HepG2 (cell line): ENCODE data around the gene RETREG2. TPM values are rescaled to one million over a fixed set of nuclear protein-coding genes. Genes with fewer than 3 reads are reported as not detected.

Source experiments
- ATF1 ChIP-seq: IDR thresholded peaks from 2 replicates; pipeline ENCODE4 v1.6.1; 2016; ENCODE audit warnings: mild to moderate bottlenecking, control low read depth
- HNF1B ChIP-seq: sonication (generic); formaldehyde crosslinking; IDR thresholded peaks from 2 replicates; pipeline ENCODE4 v1.5.1; 2020; ENCODE audit warnings: mild to moderate bottlenecking, moderate library complexity, missing genetic modification reagents
- ISX ChIP-seq: sonication (generic); formaldehyde crosslinking; conservative IDR thresholded peaks from 2 replicates; pipeline ENCODE4 v1.5.0; 2020; ENCODE audit warnings: missing genetic modification reagents
- KDM5A ChIP-seq: fragments of 200-600 bp; sonication (generic); IDR thresholded peaks from 2 replicates; pipeline ENCODE4 v1.7.0; 2018; ENCODE audit warnings: antibody characterized with exemption, mild to moderate bottlenecking, low read length, borderline replicate concordance
- KIAA2018 ChIP-seq: sonication (generic); formaldehyde crosslinking; IDR thresholded peaks from 2 replicates; pipeline ENCODE4 v1.5.0; 2020; ENCODE audit warnings: mild to moderate bottlenecking, missing genetic modification reagents, borderline replicate concordance
- NFIC ChIP-seq: IDR thresholded peaks from 2 replicates; pipeline ENCODE4 v1.6.1; 2012; ENCODE audit warnings: mild to moderate bottlenecking, low read length, inconsistent platforms
- NONO ChIP-seq, 2 experiments: fragments of 450-650 bp in 1 of 2; sonication (generic) in 1 of 2; formaldehyde crosslinking in 1 of 2; IDR thresholded peaks in 1 of 2; conservative IDR thresholded peaks in 1 of 2; 2 replicates each; pipeline versions ENCODE4 v1.6.1 to v1.8.0; 2017 to 2022; ENCODE audit warnings: mild to moderate bottlenecking in 1 of 2, missing genetic modification reagents in 1 of 2, moderate library complexity in 1 of 2
- SALL2 ChIP-seq: sonication (generic); formaldehyde crosslinking; IDR thresholded peaks from 2 replicates; pipeline ENCODE4 v1.8.1; 2023; ENCODE audit warnings: mild to moderate bottlenecking, missing genetic modification reagents, inconsistent platforms
- ZBTB43 ChIP-seq: sonication (generic); formaldehyde crosslinking; conservative IDR thresholded peaks from 2 replicates; pipeline ENCODE4 v1.4.0; 2020; ENCODE audit warnings: missing genetic modification reagents
- ZFP62 ChIP-seq: sonication (generic); formaldehyde crosslinking; IDR thresholded peaks from 2 replicates; pipeline ENCODE4 v1.4.0; 2020; ENCODE audit warnings: missing genetic modification reagents
- ZNF607 ChIP-seq: sonication (generic); formaldehyde crosslinking; IDR thresholded peaks from 2 replicates; pipeline ENCODE4 v1.5.1; 2020; ENCODE audit warnings: missing genetic modification reagents, mild to moderate bottlenecking, borderline replicate concordance
- ZNF629 ChIP-seq: sonication (generic); formaldehyde crosslinking; conservative IDR thresholded peaks from 2 replicates; pipeline ENCODE4 v1.5.0; 2020; ENCODE audit warnings: missing genetic modification reagents
- ZNF747 ChIP-seq: sonication (generic); formaldehyde crosslinking; IDR thresholded peaks from 2 replicates; pipeline ENCODE4 v1.8.1; 2023; ENCODE audit warnings: missing genetic modification reagents, mild to moderate bottlenecking, borderline replicate concordance
- ZNF777 ChIP-seq: sonication (generic); formaldehyde crosslinking; IDR thresholded peaks from 2 replicates; pipeline ENCODE4 v1.4.0; 2020; ENCODE audit warnings: missing genetic modification reagents
- polyA plus RNA-seq, 8 experiments: library from polyadenylated mRNA; depleted of rRNA in 3 of 8; stranded (reverse) in 7 of 8; unstranded in 1 of 8; fragments of >200 nt; fragmentation: Illumina TruSeq in 4 of 8; extraction: Trizol in 4 of 8; gene quantifications; 2 replicates each; pipeline versions ENCODE4 v1.2.1 to v1.2.3, GENCODE V29; 2011 to 2016; ENCODE audit warnings: low read depth in 4 of 8, missing spikeins in 1 of 8, mixed read lengths in 1 of 8; ENCODE audit not compliant: insufficient read depth in 1 of 8
- total RNA-seq, 5 experiments: library from RNA; depleted of rRNA; stranded (reverse); fragments of >200 nt; fragmentation: Illumina TruSeq; extraction: Trizol; gene quantifications; 2 replicates each; pipeline ENCODE4 v1.2.3, GENCODE V29; 2016; ENCODE audit warnings: low read depth in 1 of 5
- TF ChIP-seq, protein P1 (sequence below): IDR thresholded peaks from 2 replicates; pipeline ENCODE4 v1.6.1; 2012; ENCODE audit warnings: low read depth, low read length, improper control_type of control experiment

The RETREG2 gene
- total and polyA plus RNA-seq, 2 of the 13 experiments (the other 11 are each of a cell fraction or from before 2014, with no cell fraction given), result 86.0 to 134 TPM

- TF ChIP-seq KIAA2018 (no peak), SALL2 (CRISPR knock-in tag) (peak; percentile 80), NONO (IDR thresholded peaks at IDR 0.05) (no peak), NONO (CRISPR knock-in tag; conservative IDR thresholded peaks at IDR 0.05) (peak; percentile 74), NFIC (no peak), ZFP62 (CRISPR knock-in tag) (no peak), ZNF747 (CRISPR knock-in tag) (peak; percentile 58; the same call in 1 of the 2 replicates), ZNF629 (CRISPR knock-in tag) (peak; percentile 11; the same call in 1 of the 2 replicates), ATF1 (no peak), ZNF777 (CRISPR knock-in tag) (no peak), ZNF607 (CRISPR knock-in tag) (peak; percentile 81), ZBTB43 (no peak; the same call in 1 of the 2 replicates), KDM5A (peak; percentile 78; the same call in 1 of the 2 replicates), ISX (CRISPR knock-in tag) (no peak), HNF1B (peak; percentile 86)
- TF ChIP-seq, protein P1, sequence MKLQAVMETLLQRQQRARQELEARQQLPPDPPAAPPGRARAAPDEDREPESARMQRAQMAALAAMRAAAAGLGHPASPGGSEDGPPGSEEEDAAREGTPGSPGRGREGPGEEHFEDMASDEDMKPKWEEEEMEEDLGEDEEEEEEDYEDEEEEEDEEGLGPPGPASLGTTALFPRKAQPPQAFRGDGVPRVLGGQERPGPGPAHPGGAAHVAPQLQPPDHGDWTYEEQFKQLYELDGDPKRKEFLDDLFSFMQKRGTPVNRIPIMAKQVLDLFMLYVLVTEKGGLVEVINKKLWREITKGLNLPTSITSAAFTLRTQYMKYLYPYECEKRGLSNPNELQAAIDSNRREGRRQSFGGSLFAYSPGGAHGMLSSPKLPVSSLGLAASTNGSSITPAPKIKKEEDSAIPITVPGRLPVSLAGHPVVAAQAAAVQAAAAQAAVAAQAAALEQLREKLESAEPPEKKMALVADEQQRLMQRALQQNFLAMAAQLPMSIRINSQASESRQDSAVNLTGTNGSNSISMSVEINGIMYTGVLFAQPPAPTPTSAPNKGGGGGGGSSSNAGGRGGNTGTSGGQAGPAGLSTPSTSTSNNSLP, result no peak
These were observed 28.5 kb downstream of the RETREG2 start, which contains the start of gene ZFAND2B (continued) for GRCh38 chr2:219206328-219207133.
